ENCODE measurements around the gene KCNIP1.

DNA sequence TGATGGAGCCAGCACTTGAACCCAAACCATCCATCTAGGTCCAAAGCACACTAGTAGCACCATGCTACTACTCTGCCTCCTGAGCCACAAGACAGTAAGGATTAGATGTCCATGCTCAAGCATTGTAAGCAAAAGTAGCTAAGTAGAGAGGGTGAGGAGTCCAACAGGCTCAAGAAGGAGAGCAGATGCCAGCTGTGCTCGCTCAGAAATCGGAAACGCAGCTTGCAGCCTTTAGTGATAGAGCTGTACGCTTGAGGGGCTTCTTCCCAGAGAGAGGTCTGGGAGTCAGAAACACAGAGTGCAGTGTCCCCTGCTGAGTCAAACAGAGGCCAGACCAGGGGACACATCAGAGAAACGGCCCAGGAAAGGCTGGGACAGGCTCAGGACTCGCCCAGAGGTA lies 247.0 kb downstream of the KCNIP1 start:
- TF ChIP-seq, protein P1, sequence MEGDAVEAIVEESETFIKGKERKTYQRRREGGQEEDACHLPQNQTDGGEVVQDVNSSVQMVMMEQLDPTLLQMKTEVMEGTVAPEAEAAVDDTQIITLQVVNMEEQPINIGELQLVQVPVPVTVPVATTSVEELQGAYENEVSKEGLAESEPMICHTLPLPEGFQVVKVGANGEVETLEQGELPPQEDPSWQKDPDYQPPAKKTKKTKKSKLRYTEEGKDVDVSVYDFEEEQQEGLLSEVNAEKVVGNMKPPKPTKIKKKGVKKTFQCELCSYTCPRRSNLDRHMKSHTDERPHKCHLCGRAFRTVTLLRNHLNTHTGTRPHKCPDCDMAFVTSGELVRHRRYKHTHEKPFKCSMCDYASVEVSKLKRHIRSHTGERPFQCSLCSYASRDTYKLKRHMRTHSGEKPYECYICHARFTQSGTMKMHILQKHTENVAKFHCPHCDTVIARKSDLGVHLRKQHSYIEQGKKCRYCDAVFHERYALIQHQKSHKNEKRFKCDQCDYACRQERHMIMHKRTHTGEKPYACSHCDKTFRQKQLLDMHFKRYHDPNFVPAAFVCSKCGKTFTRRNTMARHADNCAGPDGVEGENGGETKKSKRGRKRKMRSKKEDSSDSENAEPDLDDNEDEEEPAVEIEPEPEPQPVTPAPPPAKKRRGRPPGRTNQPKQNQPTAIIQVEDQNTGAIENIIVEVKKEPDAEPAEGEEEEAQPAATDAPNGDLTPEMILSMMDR (IDR thresholded peaks at IDR 0.05; ENCODE audit: low read length): no peak
- no peak for TF ChIP-seq EZH2 (IDR thresholded peaks at IDR 0.05; ENCODE audit: borderline replicate concordance, low read length)
